Tibial nerve (tissue), 4 donors: ENCODE data around the gene ANO1. TPM values are rescaled to one million over a fixed set of nuclear protein-coding genes. Genes with fewer than 3 reads are reported as not detected.

ENCODE experiments used
- DNase-seq, 2 donors: peaks; one replicate each; pipeline ENCODE4 v3.0.0-alpha.2; 2019; ENCODE audit warnings: low spot score in 2 of 2
- H3K27ac ChIP-seq, 4 donors: fragments of 200-600 bp; sonication (generic) in 3 of 4; one replicate each; pipeline ENCODE4 v1.5.1; 2017 to 2019; ENCODE audit warnings: mild to moderate bottlenecking in 1 of 4
- H3K27me3 ChIP-seq, 2 donors: fragments of 200-600 bp; sonication (generic) in 1 of 2; one replicate each; pipeline versions ENCODE4 v1.5.1 to v1.6.0; 2017 to 2019
- H3K36me3 ChIP-seq, 3 donors: fragments of 200-600 bp; sonication (generic); one replicate each; pipeline ENCODE4 v1.5.1; 2018 to 2019
- H3K4me1 ChIP-seq, 4 donors: fragments of 200-600 bp; sonication (generic) in 3 of 4; one replicate each; pipeline ENCODE4 v1.5.1; 2017 to 2019
- H3K4me3 ChIP-seq, 4 donors: fragments of 200-600 bp; sonication (generic) in 3 of 4; one replicate each; pipeline ENCODE4 v1.5.1; 2017 to 2019; ENCODE audit warnings: mild to moderate bottlenecking in 1 of 4, moderate library complexity in 1 of 4
- H3K9me3 ChIP-seq, 4 donors: fragments of 200-600 bp; sonication (generic) in 3 of 4; one replicate each; pipeline ENCODE4 v1.5.1; 2017 to 2019
- CTCF ChIP-seq, 5 experiments: fragments of 200-600 bp in 3 of 5; fragments of 450-650 bp in 2 of 5; sonication (generic) in 3 of 5; IDR thresholded peaks; one replicate each; pipeline ENCODE4 v1.5.1; 2016 to 2019; ENCODE audit warnings: antibody characterized with exemption in 5 of 5, mild to moderate bottlenecking in 3 of 5, moderate library complexity in 2 of 5
- EP300 ChIP-seq, 2 donors: sonication (generic); formaldehyde crosslinking; IDR thresholded peaks; one replicate each; pipeline ENCODE4 v1.6.1; 2017; ENCODE audit warnings: antibody characterized with exemption in 2 of 2, mild to moderate bottlenecking in 1 of 2
- POLR2A ChIP-seq, 2 donors: fragments of 450-650 bp; IDR thresholded peaks; one replicate each; pipeline ENCODE4 v1.6.1; 2017; ENCODE audit warnings: antibody characterized with exemption in 2 of 2, mild to moderate bottlenecking in 2 of 2, moderate library complexity in 2 of 2
- WGBS, 2 donors: methylation state at CpG; one replicate each; pipeline ENCODE4 v1.1.5; 2018; 5-methylcytosine and 5-hydroxymethylcytosine counted together
- total RNA-seq, 4 donors: library from RNA; depleted of rRNA; stranded (reverse); fragments of >200 nt; gene quantifications; one replicate each; pipeline ENCODE4 v1.1.0, GENCODE V29; 2016

ANO1 gene
- total RNA-seq, 4 donors from 2014 or later, result 1.7 to 6.3 (median 4.1) TPM

GRCh38 chr11:70080763-70081162, 2.6 kb downstream of the ANO1 start:
- DNase-seq, result no peak
- peaks cover 0 to 37% of the 10 kb centered on the region in 2 donors for H3K27me3 ChIP-seq
- H3K36me3 ChIP-seq, result no peaks in the 10 kb centered on the region
- WGBS, 2 donors, result 74 to 82% methylated on average over 9 to 10 of the region's 10 CpGs
- no peak overlapping the region for H3K4me3 ChIP-seq
- TF ChIP-seq POLR2A (IDR thresholded peaks at IDR 0.05) (no peak), EP300 (IDR thresholded peaks at IDR 0.05) (no peak), CTCF (IDR thresholded peaks at IDR 0.05) (no peak)
- no peak overlapping the region for H3K27ac ChIP-seq
- no peaks in the 10 kb centered on the region for H3K9me3 ChIP-seq
- H3K4me1 ChIP-seq, result peaks cover 0 to 9% (median 0%) of the 10 kb centered on the region in 4 donors

DNA sequence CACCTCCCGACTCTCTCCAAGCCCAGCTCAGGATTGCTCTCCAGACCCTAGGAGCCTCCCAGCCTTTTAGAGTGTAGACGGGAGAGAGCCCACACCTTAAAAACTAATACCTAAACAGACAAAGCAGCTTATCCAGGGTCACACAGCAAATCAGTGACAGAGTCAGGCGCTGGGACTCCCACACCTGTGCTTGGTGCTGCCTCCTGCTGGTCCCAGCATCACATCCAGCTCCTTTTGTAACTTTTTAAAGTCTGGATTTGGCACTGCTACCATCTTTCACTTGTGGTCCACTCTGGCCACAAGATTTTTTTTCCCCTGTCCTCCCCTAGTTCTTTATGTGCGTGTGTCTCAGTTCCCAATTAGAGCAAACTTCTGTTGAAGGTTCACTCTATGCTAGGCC, 4.7 kb downstream of the ANO1 start:
- Histone ChIP-seq H3K4me3 (no peak overlapping the region), H3K4me1 (peaks cover 0 to 6% (median 0%) of the 10 kb centered on the region in 4 donors), H3K27me3 (peaks cover 0 to 22% of the 10 kb centered on the region in 2 donors), H3K36me3 (no peaks in the 10 kb centered on the region), H3K27ac (no peak overlapping the region), H3K9me3 (no peaks in the 10 kb centered on the region)
- 81 to 84% methylated on average over 4 of the region's 4 CpGs for WGBS, 2 donors
- TF ChIP-seq EP300 (IDR thresholded peaks at IDR 0.05) (no peak), POLR2A (IDR thresholded peaks at IDR 0.05) (no peak), CTCF (IDR thresholded peaks at IDR 0.05) (no peak)
- no peak for DNase-seq

- 83 to 88% methylated on average over 15 of the region's 15 CpGs for WGBS, 2 donors
- no peaks in the 10 kb centered on the region for H3K4me1 ChIP-seq
- TF ChIP-seq CTCF (IDR thresholded peaks at IDR 0.05) (no peak), EP300 (IDR thresholded peaks at IDR 0.05) (no peak), POLR2A (IDR thresholded peaks at IDR 0.05) (no peak)
- H3K27me3 ChIP-seq, result peaks cover 0 to 13% of the 10 kb centered on the region in 2 donors
- no peaks in the 10 kb centered on the region for H3K9me3 ChIP-seq
- H3K4me3 ChIP-seq, result no peak overlapping the region
- H3K27ac ChIP-seq, result no peak overlapping the region
- no peaks in the 10 kb centered on the region for H3K36me3 ChIP-seq
- DNase-seq, result no peak
Measured at GRCh38 chr11:70084046-70084984, 6.2 kb downstream of the ANO1 start.

DNA sequence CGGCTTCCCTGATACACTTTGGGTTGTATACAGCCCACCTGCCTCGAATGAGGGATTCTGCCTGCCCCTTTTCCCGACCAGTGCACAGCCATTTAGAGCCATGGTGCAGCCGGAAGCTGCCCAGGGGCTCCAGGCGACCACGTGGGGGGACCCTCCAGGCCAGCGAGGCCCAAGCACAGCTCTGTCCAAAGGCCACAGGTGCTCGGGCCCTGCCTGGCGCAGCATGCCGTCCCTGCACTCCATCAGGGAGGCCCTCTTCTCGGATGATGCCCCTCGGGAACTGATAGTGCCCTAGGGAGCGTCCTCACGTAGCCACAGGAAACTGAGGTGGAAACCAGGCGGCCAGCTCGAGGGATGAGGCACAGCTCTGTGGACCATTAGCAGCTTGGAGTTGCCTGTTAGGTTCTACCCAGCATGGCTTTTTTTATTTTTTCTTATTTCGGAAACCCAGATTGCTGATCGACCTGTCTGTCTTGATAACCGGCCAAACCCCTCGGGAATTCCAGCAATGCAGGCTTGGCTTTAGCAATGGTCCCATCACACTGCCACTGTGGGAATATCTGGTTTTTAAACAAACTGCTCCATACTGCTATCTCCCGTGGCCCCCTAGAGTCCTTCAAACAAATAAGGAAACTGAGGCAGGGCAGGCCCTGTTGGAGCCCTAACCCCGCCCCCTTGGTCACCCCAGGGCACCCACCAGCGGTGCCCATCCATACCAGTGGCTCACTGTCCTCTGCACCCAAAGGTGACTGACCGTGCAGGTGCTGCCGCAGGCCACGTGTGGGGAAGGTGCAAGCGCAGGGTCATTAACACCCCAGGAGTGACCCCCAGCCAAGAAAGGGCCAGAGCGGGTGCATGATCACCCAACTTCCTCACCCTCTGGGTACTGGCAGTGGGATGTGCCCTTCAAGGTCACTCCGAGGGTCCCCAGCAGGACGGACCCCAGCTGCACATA, 8.0 kb downstream of the ANO1 start:
- no peak for DNase-seq
- 80 to 81% methylated on average over 22 to 29 of the region's 30 CpGs for WGBS, 2 donors
- Histone ChIP-seq H3K4me1 (no peaks in the 10 kb centered on the region), H3K27me3 (no peaks in the 10 kb centered on the region), H3K27ac (no peak overlapping the region), H3K9me3 (no peaks in the 10 kb centered on the region), H3K36me3 (no peaks in the 10 kb centered on the region), H3K4me3 (no peak overlapping the region)
- TF ChIP-seq EP300 (IDR thresholded peaks at IDR 0.05), result no peak
- TF ChIP-seq CTCF (IDR thresholded peaks at IDR 0.05), result no peak
- no peak for TF ChIP-seq POLR2A (IDR thresholded peaks at IDR 0.05)
